ENCODE measurements around the gene THBS3. TPM values are rescaled to one million over a fixed set of nuclear protein-coding genes. Genes with fewer than 3 reads are reported as not detected.
"Not testable (repeated sequence)": the region's sequence is repeated elsewhere in the genome, so short reads cannot be mapped to it uniquely, and the experiment has no call there.

THBS3 gene
- total RNA-seq, 1 donor from 2014 or later = 40.3 TPM

- H3K36me3 ChIP-seq = peaks cover 5% of the 10 kb centered on the region in 2 donors
- H3K4me1 ChIP-seq = peaks cover 0 to 11% of the 10 kb centered on the region in 2 donors
- H3K27me3 ChIP-seq = no peaks in the 10 kb centered on the region
- intact Hi-C loops (cut with DNase I) = no loop called here
- no peak overlapping the region for H3K27ac ChIP-seq
- H3K9me3 ChIP-seq = no peaks in the 10 kb centered on the region
- H3K4me3 ChIP-seq = peak overlapping the region in 1 of 2 donors; percentile 3
- no peak for DNase-seq (ENCODE audit: low spot score in 2 of 2)
- TF ChIP-seq CTCF (IDR thresholded peaks at IDR 0.05) = no peak
These were observed 11.9 kb upstream of the THBS3 start for GRCh38 chr1:155219592-155220031.

- Histone ChIP-seq H3K4me3 (peak overlapping the region; percentile 3 to 38), H3K9me3 (no peaks in the 10 kb centered on the region), H3K36me3 (peaks cover 5% of the 10 kb centered on the region in 2 donors), H3K27me3 (no peaks in the 10 kb centered on the region), H3K27ac (no peak overlapping the region), H3K4me1 (peaks cover 0 to 7% of the 10 kb centered on the region in 2 donors)
- intact Hi-C loops (cut with DNase I) = no loop called here
- TF ChIP-seq CTCF (IDR thresholded peaks at IDR 0.05) = no peak
- DNase-seq (ENCODE audit: low spot score in 2 of 2) = no peak
These were observed 11.3 kb upstream of the THBS3 start for GRCh38 chr1:155218854-155219591.

GRCh38 chr1:155214702-155215101 lies 7.0 kb upstream of the THBS3 start:
- H3K27ac ChIP-seq; H3K4me1 ChIP-seq; intact Hi-C loops (cut with DNase I); DNase-seq (ENCODE audit: low spot score in 2 of 2); H3K27me3 ChIP-seq; H3K4me3 ChIP-seq; H3K36me3 ChIP-seq; H3K9me3 ChIP-seq: not testable (repeated sequence)

- intact Hi-C loops (cut with DNase I); H3K9me3 ChIP-seq; H3K4me3 ChIP-seq; H3K27me3 ChIP-seq; H3K36me3 ChIP-seq; DNase-seq (ENCODE audit: low spot score in 2 of 2): not testable (repeated sequence)
- Histone ChIP-seq H3K27ac (peak overlapping the region; percentile 49 to 99), H3K4me1 (peaks cover 7 to 17% of the 10 kb centered on the region in 2 donors)
These were observed 4.3 kb upstream of the THBS3 start for GRCh38 chr1:155212051-155212440.

- H3K27ac ChIP-seq = peak overlapping the region; percentile 49 to 99
- DNase-seq (ENCODE audit: low spot score in 2 of 2); intact Hi-C loops (cut with DNase I): not testable (repeated sequence)
These were observed 3.8 kb upstream of the THBS3 start for GRCh38 chr1:155211381-155212050.

GRCh38 chr1:155210314-155211104 lies 2.8 kb upstream of the THBS3 start:
- H3K4me1 ChIP-seq = peaks cover 7 to 27% of the 10 kb centered on the region in 2 donors
- no peak for TF ChIP-seq CTCF (IDR thresholded peaks at IDR 0.05)
- intact Hi-C loops (cut with DNase I) = no loop called here

More at GRCh38 chr1:155211381-155212050, 3.8 kb upstream of the THBS3 start:
- H3K9me3 ChIP-seq, H3K4me3 ChIP-seq, H3K36me3 ChIP-seq, H3K27me3 ChIP-seq: not testable (repeated sequence)
- peaks cover 7 to 22% of the 10 kb centered on the region in 2 donors for H3K4me1 ChIP-seq

More at GRCh38 chr1:155210314-155211104, 2.8 kb upstream of the THBS3 start:
- H3K4me3 ChIP-seq = peak overlapping the region in 1 of 2 donors; percentile 77
- peaks cover 0 to 3% of the 10 kb centered on the region in 2 donors for H3K36me3 ChIP-seq
- H3K27me3 ChIP-seq = no peaks in the 10 kb centered on the region
- DNase-seq (ENCODE audit: low spot score in 2 of 2) = no peak
- peak overlapping the region; percentile 49 to 99 for H3K27ac ChIP-seq
- H3K9me3 ChIP-seq = no peaks in the 10 kb centered on the region

Measured in ascending aorta (tissue), 2 donors.